ENCODE results near the gene TANGO2. TPM values are rescaled to one million over a fixed set of nuclear protein-coding genes. Genes with fewer than 3 reads are reported as not detected.
A peak's percentile ranks its signal among the peaks of the same experiment; 100 is the strongest.

TANGO2 gene
- total and polyA plus RNA-seq, 9 of the 15 experiments (the other 6 are each of a cell fraction or from before 2014, with no cell fraction given): 15.5 to 94.9 (median 70.1) TPM

- TF ChIP-seq MBD1 (CRISPR knock-in tag; IDR thresholded peaks at IDR 0.05) (no peak), FIP1L1 (IDR thresholded peaks at IDR 0.05; ENCODE audit: low read depth, low read length, poor library complexity, severe bottlenecking) (no peak), SUPT5H (IDR thresholded peaks at IDR 0.05) (0 out of 2 replicates have a peak, but pooled peaks have one; percentile 24), ZNF384 (IDR thresholded peaks at IDR 0.05; ENCODE audit: low read depth, low read length) (no peak), ZBTB34 (CRISPR knock-in tag; IDR thresholded peaks at IDR 0.05) (no peak), GTF2F1 (IDR thresholded peaks at IDR 0.05; ENCODE audit: low read depth, low read length) (0 out of 2 replicates have a peak, but pooled peaks have one; percentile 58), SMC3 (conservative IDR thresholded peaks at IDR 0.05; ENCODE audit: insufficient read depth, low read depth, low read length) (0 out of 2 replicates have a peak, but pooled peaks have one; percentile 16), RBBP5 (IDR thresholded peaks at IDR 0.05; ENCODE audit: borderline replicate concordance, insufficient read depth, low read length, poor library complexity, severe bottlenecking) (no peak), WHSC1 (IDR thresholded peaks at IDR 0.05; ENCODE audit: low read length) (no peak), ZFPM2 (CRISPR knock-in tag; IDR thresholded peaks at IDR 0.05) (no peak), TRIM28 (IDR thresholded peaks at IDR 0.05) (no peak), TCF7L2 (IDR thresholded peaks at IDR 0.05; ENCODE audit: low read depth, low read length) (no peak), MTA3 (IDR thresholded peaks at IDR 0.05; ENCODE audit: borderline replicate concordance) (no peak), HOXB6 (CRISPR knock-in tag; IDR thresholded peaks at IDR 0.05; ENCODE audit: borderline replicate concordance) (no peak), XRCC5 (IDR thresholded peaks at IDR 0.05; ENCODE audit: low read depth, low read length) (no peak), ZNF197 (CRISPR knock-in tag; IDR thresholded peaks at IDR 0.05; ENCODE audit: low read depth) (no peak), ARID2 (IDR thresholded peaks at IDR 0.05) (no peak), ZNF282 (CRISPR knock-in tag; IDR thresholded peaks at IDR 0.05) (0 out of 2 replicates have a peak, but pooled peaks have one; percentile 76), ARHGAP35 (IDR thresholded peaks at IDR 0.05; ENCODE audit: partially characterized antibody) (no peak), SRSF3 (IDR thresholded peaks at IDR 0.05; ENCODE audit: insufficient read depth, low read length) (0 out of 2 replicates have a peak, but pooled peaks have one; percentile 86), HCFC1 (IDR thresholded peaks at IDR 0.05; ENCODE audit: low read depth, low read length) (no peak), ZNF76 (CRISPR knock-in tag; IDR thresholded peaks at IDR 0.05; ENCODE audit: borderline replicate concordance) (no peak), ZC3H8 (IDR thresholded peaks at IDR 0.05) (no peak), BDP1 (IDR thresholded peaks at IDR 0.05; ENCODE audit: insufficient read depth, insufficient read length) (no peak)
Measured at GRCh38 chr22:20102203-20102780, 81.4 kb downstream of the TANGO2 start (continued).

Measured in K562 (cell line).